Colon (tissue), 2 donors: ENCODE measurements around the gene EGFR.

Experiments
- FAIRE-seq: peaks from 2 replicates; lab custom pipeline; 2012; peaks lifted over from hg19 to GRCh38; lab: Jason Lieb, UNC
- donor health status: control.
- donor health status: control.

EGFR gene

DNA sequence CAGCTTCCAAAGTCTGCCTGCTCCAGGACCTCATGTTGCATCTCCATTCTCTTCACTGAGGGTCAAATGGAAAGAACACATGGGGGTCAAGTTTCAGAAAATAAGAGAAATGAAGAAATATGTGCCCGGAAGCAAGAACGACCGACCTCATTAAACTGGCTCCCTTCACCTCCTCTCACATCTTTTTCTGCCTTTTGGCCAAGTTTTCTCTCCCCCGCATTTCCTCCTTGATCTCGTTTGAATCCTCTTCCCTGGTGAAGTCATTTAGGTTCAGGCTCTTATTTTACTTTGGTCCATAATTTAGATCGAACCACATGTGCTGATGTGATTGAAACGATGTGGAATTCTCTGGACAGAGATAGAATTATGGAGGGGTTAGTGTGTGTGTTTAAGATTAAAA is 44.2 kb downstream of the EGFR start:
- FAIRE-seq: no peak

DNA sequence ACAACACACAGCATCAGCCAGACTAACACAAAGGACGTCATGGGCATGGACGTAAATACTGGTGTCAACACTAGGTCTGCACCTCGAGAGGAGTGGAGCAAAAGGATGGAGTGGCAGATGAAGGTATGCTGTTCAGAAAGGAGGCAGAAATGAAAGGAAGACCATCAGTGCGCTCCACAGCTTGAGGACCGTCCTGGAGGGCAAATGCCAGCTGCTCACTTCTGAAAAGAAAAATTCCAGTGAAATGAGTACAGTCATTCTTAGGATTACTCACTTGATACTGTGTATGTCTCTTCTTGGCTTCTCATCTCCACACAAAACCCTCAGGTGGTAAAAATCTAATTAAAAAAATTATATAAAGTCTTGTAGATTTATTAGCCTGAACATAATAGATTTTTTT is 44.8 kb downstream of the EGFR start:
- no peak for FAIRE-seq

DNA sequence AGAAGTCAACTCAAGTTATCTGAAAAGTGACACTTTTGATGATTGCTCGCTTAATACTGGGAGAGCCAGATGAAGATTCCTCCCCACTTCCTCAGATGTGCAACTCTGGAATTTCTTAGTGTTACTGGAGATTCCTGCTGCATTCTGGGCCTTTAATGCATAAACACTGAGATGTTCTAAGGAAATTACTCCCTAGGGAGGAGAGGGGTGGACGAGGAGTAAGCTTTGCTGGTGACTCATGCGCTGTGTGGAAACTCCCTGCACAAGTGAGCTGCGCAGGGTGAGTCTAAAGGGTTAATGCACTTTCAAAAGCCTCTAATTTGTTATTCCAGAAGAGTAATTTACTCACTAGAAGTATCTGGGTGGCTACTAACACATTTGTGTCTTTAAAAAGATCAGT is 46.3 kb downstream of the EGFR start:
- no peak for FAIRE-seq

DNA sequence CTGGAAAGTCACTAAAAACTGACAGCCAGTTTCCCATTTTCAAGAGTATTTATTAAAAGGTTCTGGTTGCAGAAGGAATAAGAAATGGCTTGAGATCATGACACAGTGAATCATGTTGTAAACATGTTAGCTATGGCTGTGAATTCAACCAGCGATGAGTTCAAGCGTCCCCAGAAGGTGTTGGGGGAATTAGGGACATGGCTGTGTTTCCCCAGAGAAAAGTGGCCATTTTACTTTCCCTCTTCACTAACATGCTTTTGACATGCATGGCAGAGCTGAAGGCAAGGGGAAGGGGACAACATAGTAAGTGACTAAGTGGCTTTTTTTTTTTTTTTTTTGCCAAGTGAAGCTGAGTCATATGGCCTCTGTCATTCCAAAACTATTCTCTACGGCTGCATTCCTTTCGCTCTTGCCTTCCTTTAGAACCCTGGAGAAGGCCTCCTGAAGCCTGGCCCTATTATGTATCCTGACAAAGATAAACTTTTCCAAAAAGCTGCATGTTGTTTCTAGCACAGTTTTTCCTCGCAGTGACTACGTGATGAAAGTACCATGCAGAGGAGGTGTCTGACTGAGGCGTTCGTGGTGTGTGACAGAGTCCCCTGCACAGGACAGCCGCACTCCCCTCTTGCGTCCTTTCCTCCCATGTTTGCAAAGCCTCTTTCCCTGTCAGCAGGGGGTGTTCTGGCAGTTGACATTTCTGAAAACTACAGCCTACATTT is 46.9 kb downstream of the EGFR start:
- FAIRE-seq: no peak

DNA sequence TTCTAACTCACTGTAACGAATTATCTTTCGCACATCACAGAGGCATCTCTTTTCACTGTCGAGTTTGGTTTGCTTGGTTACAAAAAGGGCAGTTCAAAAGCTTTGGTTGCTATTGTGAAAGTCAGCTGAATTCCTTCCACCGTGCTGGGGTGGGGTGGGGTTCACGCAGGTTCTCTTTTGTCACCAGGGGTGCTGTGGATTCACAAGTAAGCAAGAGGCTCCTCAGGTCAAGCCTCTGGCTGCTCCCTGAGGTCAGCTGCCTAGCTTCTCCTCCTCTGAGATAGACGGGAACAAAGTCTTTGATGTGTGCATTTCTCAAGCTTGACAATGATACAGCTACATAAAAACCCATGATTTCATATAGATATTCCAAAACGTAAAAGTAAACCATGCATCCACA is 47.7 kb downstream of the EGFR start:
- no peak for FAIRE-seq

DNA sequence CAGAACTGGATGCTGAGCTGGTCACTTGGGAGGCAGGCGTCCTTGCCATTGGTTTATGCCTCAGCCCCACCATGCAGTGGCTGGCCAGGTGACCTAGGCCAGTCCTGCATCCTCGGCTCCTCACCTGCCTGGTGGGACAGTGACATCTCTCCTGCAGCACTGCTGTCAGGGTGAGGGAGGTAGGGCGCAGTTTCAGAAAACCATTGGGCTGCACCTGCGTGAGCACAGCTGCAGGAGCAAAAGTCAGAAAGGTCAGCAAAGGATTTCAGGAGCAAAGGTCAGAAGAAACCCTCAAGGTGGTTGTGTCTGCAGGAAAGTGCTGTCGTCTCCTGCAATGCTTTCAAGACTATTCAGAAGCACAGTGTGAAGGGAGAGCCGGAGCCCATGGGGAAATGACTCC is 48.1 kb downstream of the EGFR start:
- FAIRE-seq: no peak

DNA sequence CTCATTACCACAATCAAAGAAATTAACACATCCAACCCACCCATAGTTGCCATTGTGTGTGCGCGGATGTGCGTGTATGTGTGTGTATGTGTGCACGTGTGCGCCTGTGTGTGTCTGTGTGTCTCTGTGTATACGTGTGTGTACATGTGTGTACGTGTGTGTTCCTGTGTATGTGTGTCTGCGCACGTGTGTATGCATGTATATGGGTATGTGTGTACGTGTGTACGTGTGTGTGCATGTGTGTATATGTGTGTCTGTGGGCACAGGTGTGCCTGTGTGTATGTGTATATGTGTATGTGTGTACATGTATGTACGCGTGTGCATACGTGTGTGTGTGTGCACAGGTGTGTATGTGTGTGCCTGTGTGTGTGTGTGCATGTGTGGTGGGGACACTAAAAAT is 48.9 kb downstream of the EGFR start:
- no peak for FAIRE-seq

DNA sequence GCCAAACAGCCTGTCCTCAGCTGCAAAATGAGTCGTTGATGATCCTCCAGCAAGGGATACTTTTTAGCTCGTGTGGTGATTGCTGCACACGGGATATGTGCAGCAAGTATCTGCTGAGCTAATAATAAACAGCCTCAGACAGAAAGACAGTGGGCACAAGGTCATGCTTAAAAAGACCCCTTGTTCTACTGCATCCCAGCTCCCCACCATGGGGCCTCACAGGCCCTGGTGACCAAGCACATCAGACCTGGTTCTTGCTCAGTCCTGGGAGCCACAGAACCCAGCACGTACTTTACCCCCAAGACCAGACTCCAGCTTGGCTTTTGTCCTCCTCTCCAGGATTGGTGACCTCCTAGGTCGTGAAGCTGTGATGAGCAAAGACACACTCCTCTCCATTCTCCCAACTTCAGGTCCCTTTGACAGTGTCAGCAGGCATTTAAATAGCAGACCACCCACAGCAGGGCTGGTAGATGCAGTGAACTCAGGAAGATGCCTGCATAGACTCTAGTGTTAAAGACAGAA is 50.5 kb downstream of the EGFR start:
- no peak for FAIRE-seq

DNA sequence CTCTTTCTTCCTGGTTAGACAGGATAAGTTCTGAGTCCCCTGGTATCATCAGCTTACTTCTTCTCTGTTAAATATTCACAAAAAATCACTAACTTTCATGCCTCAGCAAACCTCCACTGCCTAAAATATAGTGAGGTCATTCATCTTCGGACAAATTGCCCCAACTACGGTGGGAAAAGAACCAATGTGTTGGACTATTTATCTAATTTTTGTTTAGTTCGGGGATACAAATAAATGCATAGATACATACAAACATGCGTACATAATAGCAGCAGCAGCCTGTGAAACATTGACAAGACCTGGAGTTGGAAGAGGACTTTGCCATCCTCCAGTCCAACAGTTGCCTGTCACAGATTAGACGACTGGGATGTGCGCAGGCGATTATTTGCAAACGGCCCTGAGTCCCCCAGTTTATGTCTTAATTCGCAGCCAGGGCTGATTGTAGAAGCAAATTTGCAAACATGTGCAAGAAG is 51.5 kb downstream of the EGFR start:
- no peak for FAIRE-seq

DNA sequence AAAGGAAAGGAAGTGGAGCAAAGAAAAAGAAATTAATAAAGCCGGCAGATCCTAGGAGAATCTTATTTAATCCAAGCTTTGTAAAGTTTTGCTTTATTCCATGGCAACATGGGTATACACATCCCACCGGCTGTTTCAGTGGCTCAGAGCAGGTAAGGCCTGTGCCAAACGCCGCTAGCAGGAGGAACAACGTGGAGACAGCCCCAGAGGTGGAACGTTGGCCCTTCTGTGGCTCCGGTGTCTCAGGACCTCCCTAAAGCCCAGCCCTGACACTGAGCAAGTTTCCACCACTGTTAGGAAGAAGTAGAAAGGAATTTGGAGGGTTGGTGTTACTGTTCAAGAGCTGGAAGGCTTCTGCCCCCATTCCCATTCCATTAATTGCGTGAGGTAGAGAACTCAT is 52.0 kb downstream of the EGFR start:
- FAIRE-seq: no peak

DNA sequence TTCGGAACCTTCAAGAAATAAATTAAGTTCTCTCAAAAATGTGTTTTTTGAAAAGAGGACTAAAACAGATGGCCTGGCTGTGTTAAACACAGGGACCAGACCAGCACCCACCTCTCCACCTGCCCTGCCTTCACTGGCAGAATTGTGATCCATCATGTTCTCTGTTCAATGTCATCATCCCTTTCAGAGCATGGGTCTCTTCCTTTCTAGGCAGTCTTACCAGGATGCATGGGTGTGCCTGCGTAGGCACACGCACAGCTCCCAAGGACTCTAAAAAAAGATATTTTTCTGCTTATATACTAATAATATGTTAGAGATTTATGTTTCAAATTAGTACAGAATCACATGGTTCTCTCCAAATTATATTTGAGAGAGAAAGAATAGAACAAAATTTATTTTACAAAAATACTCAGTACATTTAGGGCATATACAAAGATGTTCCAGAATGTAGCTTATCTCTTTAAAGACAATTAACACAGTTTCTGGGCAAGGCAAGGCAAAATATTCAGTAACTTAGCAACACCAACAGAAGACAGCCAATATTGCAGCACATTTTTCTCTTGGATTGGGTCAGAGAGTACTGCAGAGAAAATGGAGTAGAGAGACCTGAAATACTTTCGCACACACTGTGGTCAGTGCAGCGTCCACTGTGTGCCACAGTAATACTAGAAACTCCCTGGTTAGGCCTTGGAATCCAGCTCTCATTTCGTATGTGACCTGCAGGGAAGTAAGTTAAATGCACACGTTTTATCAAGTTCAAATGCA is 52.8 kb downstream of the EGFR start:
- no peak for FAIRE-seq

DNA sequence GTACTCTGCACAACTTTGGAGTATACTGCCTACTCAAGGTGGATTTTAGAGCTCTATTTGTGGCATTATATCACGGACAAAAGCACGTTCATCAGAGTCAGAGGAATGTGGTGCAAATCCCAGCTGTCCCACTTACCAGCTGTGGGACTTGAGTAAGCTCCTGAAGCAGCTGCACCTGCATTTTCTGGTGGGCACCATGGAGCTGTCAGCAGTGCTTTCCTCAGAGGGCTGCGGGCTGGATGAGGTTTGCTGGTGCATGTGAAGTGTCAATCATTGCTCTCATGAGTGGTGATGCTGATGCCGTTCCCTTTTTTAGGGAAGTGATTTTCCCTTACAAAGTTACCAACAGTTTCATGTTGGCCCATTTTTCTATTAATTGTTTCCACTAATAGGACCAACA is 53.4 kb downstream of the EGFR start:
- no peak for FAIRE-seq

DNA sequence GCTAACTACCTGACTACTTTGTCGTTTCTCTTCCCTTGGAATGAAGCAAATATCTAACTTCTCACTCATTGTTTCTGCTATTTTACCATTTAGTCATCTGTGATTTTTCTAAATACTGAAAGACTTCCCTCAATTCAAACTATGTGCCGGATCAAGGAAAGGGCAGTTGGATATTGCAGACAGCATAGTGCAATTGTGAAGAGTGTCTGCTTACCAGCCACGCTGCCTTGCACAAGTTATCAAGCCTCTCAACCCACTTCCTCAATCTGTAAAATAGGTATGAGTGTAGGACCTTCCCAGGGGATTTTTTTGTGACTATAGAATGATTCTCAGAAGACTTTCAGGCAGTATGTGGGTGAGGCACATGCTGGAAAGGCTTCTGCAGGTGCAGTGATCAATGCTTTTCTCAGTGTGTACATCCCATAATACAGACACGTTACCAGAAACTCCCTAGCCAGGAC is 54.3 kb downstream of the EGFR start:
- FAIRE-seq: no peak

DNA sequence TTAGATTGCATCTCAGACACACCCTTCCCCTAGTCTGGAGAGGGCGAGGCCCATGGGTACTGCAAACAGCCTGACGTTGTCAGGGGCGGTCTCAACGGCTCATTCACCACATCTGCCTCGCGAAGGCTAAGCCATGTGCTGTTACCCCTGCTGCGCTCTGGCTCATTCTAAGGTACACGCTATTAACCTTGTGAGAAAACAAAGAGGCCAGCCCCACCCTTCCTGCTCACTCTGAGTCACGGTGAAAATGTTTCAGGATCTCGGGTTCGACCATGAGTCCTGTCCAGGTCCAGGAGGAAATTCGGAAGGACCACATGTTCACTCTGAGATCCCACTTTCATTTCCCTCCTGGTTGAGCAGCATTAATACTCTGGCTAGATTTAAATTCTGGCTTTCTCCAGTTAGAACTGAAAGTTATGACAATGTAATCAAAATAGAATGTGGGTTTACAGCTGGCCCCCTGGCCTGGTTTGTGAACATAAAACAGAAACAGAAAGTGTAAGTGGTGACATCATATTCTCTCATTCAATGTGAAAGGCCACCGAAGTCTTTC is 55.2 kb downstream of the EGFR start:
- peak; percentile 65 for FAIRE-seq

DNA sequence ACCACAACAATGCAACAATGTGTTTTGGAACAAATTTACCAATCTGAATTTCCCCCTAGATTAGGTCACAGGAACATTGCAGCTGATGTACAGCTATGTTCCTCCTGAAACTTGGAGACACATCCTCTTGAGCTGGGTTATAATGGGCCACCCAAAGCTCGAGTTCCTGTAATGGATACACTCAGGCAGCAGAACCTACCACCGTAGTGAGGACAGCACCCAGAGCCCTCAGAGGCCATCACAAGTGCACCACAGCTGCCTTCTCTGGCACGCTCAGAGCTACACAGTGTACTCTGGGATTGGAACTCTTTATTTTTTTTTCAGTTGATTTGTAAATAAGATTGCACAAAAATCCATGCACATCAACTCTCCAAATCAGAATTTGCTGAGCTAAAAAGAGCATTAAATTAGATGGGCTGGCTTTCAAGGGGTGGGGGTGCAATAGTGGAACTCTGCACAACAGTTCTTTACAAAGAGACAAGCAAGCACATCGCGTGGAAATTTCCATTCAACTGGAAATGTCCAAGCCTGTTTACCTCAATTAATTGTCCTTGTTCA is 56.7 kb downstream of the EGFR start:
- no peak for FAIRE-seq

DNA sequence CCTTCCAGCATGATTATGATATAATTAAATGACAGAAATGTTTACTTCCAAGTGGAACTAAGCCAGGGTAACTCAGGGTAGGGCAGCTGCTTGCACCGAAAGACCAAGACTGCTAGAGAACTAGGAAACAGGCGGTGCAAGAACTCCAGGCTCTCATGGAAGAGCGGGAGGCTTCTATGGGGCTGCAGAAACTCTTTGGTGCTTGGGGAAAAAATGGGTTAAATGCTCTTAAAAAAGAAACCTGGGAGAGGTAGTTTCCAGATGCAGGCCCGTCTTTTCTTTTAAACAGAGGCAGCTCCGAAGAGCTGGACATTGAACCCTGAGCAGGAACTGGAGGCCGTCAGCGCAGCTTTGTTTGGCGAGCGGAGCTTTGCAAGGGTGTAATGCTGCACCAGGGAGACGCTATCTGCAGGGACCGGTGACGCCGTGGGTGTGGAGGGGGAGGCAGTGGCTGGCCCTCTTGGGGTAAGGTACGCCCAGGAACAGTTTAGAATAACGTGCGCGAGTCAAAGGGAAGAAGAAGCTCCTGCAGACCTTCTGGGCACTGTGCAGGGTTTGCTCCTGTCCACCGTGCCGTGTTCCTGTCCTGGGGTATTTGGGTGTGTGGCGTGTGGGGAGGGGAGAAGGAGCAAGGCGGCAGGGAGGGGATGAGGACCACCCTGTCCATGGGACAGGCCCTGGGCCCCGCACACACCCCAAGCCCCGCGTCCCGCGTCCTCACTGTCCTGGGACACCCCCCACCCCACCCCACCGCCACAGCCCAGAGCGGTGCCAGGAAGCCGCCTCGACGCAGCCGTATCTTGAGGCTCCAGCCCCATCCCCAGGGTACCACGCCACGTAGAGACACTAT is 59.0 kb downstream of the EGFR start:
- FAIRE-seq: no peak

DNA sequence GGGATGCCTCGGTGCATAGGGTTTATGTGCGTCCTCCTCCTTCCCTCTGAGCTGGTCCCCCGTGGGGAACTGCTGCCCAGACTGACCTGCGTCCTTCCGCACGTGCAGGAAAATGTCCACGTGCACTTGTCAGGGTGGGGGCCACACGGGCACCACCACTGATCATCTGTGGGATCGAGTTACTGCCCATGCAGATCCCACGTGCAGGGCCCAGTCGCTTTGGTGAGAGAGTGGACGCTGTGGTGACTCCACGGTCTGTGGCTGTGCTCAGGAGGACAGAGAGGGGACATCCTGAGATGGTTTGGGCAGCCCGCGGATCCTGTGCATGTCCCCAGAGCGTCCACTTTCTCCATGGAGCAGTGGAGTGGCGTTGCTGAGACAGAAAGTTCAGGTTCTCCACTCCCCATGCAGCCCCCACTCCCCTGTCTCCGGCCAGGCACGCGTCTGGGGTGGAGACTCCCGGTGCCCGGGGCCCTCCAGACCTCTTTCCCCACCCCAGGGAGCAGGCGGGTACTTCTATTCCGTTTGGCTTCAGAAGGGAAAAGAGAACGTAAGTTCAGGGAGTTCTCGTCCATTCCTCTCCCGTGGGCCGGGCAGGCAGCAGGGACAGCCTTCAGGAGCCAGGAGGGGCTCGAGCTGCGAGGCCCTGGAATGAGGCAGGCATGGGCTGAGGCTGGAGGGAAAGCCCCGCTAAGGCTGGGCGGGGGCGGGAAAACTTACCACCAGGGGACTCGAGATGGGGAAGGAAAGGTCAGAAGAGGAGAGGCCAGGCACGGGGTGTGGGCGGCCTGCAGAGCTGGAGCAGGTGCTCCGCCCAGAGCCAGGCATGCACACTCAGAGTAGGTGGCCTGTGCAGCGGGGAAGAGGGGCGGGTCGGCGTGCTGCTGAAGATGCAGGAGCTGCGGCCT is 59.9 kb downstream of the EGFR start:
- no peak for FAIRE-seq

DNA sequence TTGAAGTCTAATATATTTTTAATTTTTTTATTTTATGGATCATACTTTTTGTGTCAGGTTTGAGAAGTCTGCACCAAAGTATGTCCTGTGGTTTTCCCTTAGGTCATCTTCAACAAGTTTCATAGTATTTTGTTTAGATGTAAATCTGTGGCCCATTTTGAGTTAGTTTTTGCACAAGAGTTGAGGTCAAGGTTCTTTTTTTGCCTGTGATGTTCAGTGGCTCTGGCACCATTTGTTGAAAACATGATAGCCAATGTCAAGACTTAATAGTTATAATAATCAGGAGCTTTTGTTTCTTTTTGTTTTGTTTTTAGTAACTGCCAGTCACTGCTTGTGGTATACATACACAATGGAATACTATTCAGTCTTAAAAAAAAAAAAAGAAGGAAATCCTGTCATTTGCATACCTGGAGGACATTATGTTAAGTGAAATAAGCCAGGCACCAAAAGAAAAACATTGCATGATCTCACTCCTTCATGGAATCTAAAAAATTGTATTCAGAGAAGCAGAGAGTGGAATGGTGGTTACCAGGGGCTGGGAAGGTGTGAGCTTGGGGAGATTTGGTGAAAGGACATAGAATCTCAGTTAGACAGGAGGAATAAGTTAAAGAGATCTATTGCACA is 61.3 kb downstream of the EGFR start:
- no peak for FAIRE-seq

DNA sequence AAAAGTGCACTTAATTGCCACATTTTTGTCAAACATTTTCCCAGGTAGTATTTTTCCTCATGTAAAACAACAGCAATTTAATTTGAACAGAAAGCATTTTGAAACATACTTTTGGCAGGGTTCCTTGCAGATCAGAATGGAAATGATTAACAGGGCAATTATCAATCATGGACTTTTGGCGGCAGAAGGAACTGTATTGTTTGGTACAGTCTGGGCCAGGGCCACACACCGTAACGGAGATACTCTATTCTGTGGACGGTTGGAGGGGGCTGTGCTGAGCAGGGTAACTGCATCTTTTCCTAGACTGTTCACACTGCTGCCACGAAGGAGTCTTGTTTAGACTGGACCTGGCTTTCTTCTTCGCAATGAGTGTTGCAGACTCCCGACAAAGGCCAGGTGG is 62.3 kb downstream of the EGFR start:
- FAIRE-seq: no peak

DNA sequence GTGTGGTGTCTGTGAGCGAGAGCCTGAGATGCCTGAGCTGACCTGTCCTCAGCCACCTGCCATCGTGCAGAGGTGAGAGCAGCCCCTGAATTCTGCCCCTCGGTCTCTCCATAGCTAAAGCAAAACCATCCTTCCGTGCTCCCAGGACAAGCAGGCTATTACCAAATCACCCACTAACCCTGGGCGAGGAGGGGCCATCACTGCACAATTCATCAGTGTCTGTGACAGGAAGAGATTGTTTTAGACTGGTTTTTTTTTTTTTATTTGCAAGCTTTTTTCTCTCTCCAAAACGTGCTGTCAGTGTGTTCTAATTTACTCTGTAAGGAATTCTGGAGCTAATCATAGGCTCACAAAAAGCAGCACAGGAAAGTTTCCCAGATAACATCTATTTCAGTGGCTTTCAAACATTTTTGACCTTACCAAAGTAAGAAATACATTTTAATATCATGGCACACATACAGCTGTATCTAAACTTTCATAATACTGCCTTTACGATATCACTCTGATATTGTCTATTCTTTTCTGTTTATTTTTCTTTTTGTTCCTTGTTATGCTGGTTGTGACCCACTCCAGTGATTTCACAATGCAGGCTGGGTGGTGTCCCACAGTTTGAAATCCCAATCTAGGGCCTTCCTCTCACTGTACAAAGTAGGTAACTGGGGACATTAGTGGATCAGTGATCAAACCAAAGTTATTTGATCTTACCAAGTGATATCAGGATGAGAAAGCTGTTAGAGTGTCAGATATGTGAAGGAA is 62.8 kb downstream of the EGFR start:
- no peak for FAIRE-seq
